WI38 (cell line): ENCODE data around the gene L3HYPDH.
A peak's percentile ranks its signal among the peaks of the same experiment; 100 is the strongest.

Experiments
- H3K4me3 ChIP-seq: 2 replicates; pipeline ENCODE4 v1.5.1; 2011; ENCODE audit warnings: low read depth, mild to moderate bottlenecking, control low read depth, low read length
- TF ChIP-seq, protein P1 (sequence below): IDR thresholded peaks from 2 replicates; pipeline ENCODE4 v1.5.1; 2012; ENCODE audit warnings: low read depth, mild to moderate bottlenecking, control low read depth, low read length

Gene L3HYPDH

DNA sequence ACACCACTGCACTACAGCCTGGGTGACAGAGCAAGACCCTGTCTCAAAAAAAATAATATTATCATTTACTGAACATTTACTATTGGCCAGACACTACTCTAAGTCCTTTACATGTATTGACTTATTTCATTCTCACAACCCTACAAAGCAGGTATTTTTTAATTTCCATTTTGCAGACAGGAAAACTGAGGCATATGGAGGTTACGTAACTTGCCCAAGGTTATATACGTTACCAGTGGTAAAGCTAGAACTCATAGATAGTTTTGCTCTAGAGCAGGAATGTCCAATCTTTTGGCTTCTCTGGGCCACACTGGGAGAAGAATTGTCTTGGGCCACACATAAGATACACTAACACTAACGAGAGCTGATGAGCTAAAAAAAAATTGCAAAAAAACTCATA is 5.7 kb downstream of the L3HYPDH start:
- TF ChIP-seq, protein P1, sequence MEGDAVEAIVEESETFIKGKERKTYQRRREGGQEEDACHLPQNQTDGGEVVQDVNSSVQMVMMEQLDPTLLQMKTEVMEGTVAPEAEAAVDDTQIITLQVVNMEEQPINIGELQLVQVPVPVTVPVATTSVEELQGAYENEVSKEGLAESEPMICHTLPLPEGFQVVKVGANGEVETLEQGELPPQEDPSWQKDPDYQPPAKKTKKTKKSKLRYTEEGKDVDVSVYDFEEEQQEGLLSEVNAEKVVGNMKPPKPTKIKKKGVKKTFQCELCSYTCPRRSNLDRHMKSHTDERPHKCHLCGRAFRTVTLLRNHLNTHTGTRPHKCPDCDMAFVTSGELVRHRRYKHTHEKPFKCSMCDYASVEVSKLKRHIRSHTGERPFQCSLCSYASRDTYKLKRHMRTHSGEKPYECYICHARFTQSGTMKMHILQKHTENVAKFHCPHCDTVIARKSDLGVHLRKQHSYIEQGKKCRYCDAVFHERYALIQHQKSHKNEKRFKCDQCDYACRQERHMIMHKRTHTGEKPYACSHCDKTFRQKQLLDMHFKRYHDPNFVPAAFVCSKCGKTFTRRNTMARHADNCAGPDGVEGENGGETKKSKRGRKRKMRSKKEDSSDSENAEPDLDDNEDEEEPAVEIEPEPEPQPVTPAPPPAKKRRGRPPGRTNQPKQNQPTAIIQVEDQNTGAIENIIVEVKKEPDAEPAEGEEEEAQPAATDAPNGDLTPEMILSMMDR: no peak
- no peak overlapping the region for H3K4me3 ChIP-seq

GRCh38 chr14:59475709-59476108 is 8.5 kb downstream of the L3HYPDH start:
- H3K4me3 ChIP-seq: no peak overlapping the region
- TF ChIP-seq, protein P1: no peak

DNA sequence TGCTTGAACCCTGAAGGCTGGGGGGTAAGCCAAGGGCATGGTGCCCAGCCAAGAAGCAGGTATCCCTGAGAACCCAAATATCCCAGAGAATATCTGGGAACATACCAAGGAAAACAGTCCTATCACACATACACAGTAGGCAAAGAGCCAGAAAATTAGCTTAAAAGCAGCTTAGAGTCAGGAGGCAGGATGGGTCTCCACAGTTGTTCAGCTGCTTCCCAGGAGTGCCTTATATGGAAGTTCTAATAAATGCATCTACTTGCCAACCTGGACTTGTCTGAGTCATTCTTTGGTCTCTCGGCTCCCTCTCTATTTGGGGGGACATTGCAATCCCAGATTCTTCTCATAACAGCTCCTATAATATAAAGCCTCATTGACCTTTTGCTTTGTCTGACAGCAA is 10.0 kb downstream of the L3HYPDH start:
- TF ChIP-seq, protein P1: no peak
- no peak overlapping the region for H3K4me3 ChIP-seq

DNA sequence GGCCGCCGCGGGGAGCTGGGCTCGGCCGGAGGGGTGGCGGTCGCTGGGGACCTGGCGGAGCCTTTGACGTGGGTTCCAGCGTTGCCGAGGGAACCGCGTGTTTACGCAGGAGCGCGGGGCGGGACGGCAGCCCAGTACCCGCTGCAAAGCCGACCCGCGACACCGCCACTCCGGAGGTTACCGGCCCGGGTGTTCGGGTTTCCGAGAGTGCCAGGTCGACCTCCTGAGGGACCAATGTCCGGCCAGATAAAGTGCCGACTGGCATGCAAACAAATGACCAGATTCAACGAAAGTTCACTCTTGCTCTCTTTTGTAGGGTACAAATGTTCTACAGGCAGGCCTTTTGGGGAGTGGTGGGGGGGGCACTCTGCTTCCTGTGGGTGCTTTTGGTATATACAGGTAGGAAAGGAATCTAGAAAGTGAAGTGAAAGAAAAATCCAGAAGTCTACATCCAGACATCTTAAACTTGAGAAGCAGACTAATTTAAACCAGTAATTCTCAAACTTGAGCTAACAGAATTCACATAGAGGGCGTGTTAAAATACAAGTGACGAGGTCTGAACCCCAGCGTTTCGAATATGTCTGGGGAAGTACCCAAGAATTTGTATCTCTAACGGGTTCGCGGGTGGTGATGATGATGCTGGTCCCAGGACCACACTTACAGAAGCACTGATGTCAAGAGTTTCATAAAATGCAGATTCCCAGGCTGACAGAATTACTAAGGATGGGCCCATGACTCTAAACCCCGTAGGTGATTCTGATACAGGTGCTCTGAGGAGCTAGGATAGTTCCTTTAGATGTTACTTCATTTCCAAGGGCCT is 18.7 kb downstream of the L3HYPDH start, which contains the start of gene GPR135:
Gene GPR135 (minus strand): TSS at position 65 of the 820 bp plus-strand sequence. CDS start 154 bp downstream, outside the sequence.
- TF ChIP-seq, protein P1: no peak
- H3K4me3 ChIP-seq: peak within 1 kb of the TSS; percentile 53

DNA sequence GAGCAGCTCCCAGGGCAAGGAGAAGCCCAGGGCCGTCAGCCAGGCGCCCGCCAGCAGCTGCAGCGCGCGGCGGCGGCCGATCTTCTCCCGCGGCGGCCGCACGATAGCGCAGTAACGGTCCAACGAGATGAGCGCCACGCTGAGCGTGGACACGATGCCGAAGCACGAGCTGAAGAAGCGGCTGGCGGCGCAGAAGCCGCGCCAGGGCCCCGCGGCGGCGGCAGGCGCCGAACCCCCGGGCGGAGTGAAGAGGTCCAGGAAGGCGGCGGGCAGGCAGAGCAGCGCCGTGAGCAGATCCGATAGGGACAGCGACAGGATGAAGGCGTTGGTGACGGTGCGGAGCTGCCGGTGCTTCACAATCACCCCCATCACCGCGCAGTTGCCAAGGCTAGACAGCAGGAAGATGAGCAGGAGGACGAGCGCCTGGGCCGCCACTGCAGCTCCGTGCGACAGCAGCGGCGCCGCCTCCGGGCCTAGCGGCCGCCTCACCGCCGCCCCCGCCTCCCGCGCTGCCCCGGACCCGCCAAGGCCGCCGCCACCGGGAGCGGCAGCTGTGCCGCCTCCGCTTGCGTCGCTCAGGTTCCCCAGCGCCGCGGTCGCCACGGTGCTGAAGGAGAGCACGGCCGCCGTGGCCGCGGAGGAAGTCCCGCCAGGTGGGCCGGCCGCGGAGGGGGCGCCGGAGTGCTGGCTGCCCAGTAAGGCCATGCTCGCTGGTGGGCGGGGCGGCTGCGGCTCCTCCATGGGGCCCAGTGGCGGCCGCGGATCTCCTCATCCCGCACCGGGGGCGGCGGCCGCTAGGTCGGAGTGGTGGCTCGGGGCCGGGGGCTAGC is 19.5 kb downstream of the L3HYPDH start:
- TF ChIP-seq, protein P1: no peak
- peak overlapping the region; percentile 53 for H3K4me3 ChIP-seq

DNA sequence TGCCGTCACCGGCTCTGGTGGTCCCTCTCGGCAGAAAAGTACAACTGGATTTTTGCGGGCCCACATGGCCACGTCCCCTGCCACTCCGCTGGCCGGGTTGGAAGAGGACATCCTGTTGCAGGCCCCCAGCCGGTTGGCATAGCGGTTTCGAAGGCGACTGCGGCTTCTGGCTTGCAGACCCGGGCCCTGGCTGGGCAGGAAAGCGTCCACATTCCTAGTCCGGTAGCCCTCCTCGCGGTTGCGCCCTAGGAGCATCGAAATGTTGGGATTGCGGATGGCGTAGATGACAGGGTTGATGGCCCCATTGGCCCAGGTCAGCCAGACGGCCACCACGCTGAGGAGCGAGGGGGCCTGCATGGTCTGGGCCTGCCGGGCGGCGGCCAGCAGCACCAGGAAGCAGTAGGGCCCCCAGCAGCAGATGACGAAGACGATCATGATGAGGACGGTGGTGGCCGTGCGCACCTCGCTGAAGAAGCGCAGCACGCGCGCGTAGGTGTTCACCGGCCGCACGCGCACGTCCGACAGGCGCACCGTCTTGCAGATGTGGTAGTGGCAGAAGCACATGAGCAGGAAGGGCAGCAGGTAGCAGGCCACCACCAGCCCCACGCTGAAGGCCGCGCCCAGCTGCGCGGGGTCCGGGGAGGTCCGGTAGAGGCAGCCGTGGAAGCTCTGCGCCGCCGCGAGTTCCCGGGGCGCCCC is 20.3 kb downstream of the L3HYPDH start:
- peak overlapping the region; percentile 53 for H3K4me3 ChIP-seq

More for the DNA sequence above, 20.3 kb downstream of the L3HYPDH start:
- TF ChIP-seq, protein P1: no peak
